ENCODE results near the gene GSDME.

The GSDME gene

GRCh38 chr7:24725554-24726241 lies 31.6 kb downstream of the GSDME start:
- TF ChIP-seq CTCF (IDR thresholded peaks at IDR 0.05; ENCODE audit: unreplicated experiment in 3 of 3), result no peak
- H3K4me1 Mint-ChIP-seq, result peaks cover 21% of the 10 kb centered on the region

GRCh38 chr7:24724451-24725190 lies 32.6 kb downstream of the GSDME start:
- no peaks in the 10 kb centered on the region for H3K9me3 Mint-ChIP-seq
- H3K4me1 Mint-ChIP-seq, result peaks cover 19% of the 10 kb centered on the region
- no peak overlapping the region for H3K4me3 Mint-ChIP-seq
- H3K36me3 Mint-ChIP-seq (ENCODE audit: low read depth), result no peaks in the 10 kb centered on the region
- no peak overlapping the region for H3K27ac Mint-ChIP-seq
- TF ChIP-seq CTCF (IDR thresholded peaks at IDR 0.05; ENCODE audit: unreplicated experiment in 3 of 3), result no peak
- peaks cover 4% of the 10 kb centered on the region for H3K27me3 Mint-ChIP-seq (ENCODE audit: low read depth)

More at GRCh38 chr7:24725554-24726241, 31.6 kb downstream of the GSDME start:
- H3K36me3 Mint-ChIP-seq (ENCODE audit: low read depth), result no peaks in the 10 kb centered on the region
- no peaks in the 10 kb centered on the region for H3K27me3 Mint-ChIP-seq (ENCODE audit: low read depth)
- no peak overlapping the region for H3K4me3 Mint-ChIP-seq
- H3K9me3 Mint-ChIP-seq, result no peaks in the 10 kb centered on the region
- H3K27ac Mint-ChIP-seq, result no peak overlapping the region

GRCh38 chr7:24723178-24723530 lies 34.1 kb downstream of the GSDME start:
- H3K4me3 Mint-ChIP-seq, result no peak overlapping the region
- peak overlapping the region in 1 of 3 experiments; percentile 58 for H3K27ac Mint-ChIP-seq
- H3K36me3 Mint-ChIP-seq (ENCODE audit: low read depth), result no peaks in the 10 kb centered on the region
- no peaks in the 10 kb centered on the region for H3K9me3 Mint-ChIP-seq
- TF ChIP-seq CTCF (IDR thresholded peaks at IDR 0.05; ENCODE audit: unreplicated experiment in 3 of 3), result no peak
- peaks cover 4% of the 10 kb centered on the region for H3K27me3 Mint-ChIP-seq (ENCODE audit: low read depth)
- H3K4me1 Mint-ChIP-seq, result peaks cover 8% of the 10 kb centered on the region

GRCh38 chr7:24722386-24723177 lies 34.7 kb downstream of the GSDME start:
- Mint-ChIP-seq H3K36me3 (ENCODE audit: low read depth) (no peaks in the 10 kb centered on the region), H3K27me3 (ENCODE audit: low read depth) (peaks cover 4% of the 10 kb centered on the region), H3K4me1 (peaks cover 8% of the 10 kb centered on the region), H3K27ac (peak overlapping the region in 1 of 3 experiments; percentile 58), H3K9me3 (no peaks in the 10 kb centered on the region), H3K4me3 (no peak overlapping the region)
- TF ChIP-seq CTCF (IDR thresholded peaks at IDR 0.05; ENCODE audit: unreplicated experiment in 3 of 3), result peak; percentile 32 to 43 (median 38)

GRCh38 chr7:24721481-24722001 lies 35.7 kb downstream of the GSDME start:
- TF ChIP-seq CTCF (IDR thresholded peaks at IDR 0.05; ENCODE audit: unreplicated experiment in 3 of 3), result no peak
- Mint-ChIP-seq H3K4me3 (no peak overlapping the region), H3K27me3 (ENCODE audit: low read depth) (peaks cover 4% of the 10 kb centered on the region), H3K4me1 (peaks cover 8% of the 10 kb centered on the region), H3K27ac (no peak overlapping the region), H3K9me3 (no peaks in the 10 kb centered on the region), H3K36me3 (ENCODE audit: low read depth) (no peaks in the 10 kb centered on the region)
